WERI-Rb-1 (cell line): ENCODE results near the gene HSPA1B.
A peak's percentile ranks its signal among the peaks of the same experiment; 100 is the strongest.

Source experiments
- DNase-seq: peaks from one replicate; pipeline ENCODE4 v3.0.0-alpha.2; 2020
- H3K27ac ChIP-seq: fragments of 250-450 bp; sonication (Bioruptor Pico); 2 replicates; pipeline ENCODE4 v1.5.1; 2020; ENCODE audit warnings: mild to moderate bottlenecking, moderate library complexity
- H3K27me3 ChIP-seq: fragments of 250-450 bp; sonication (Bioruptor Pico); 2 replicates; pipeline ENCODE4 v1.5.1; 2021; ENCODE audit warnings: mild to moderate bottlenecking, low read depth, moderate library complexity; ENCODE audit not compliant: insufficient read depth, severe bottlenecking
- H3K36me3 ChIP-seq: fragments of 250-450 bp; sonication (Bioruptor Pico); 2 replicates; pipeline ENCODE4 v1.5.1; 2020; ENCODE audit warnings: mild to moderate bottlenecking, moderate library complexity
- H3K4me3 ChIP-seq: 2 replicates; pipeline ENCODE4 v1.5.1; 2011; ENCODE audit warnings: low read depth, mild to moderate bottlenecking, control low read depth, low read length
- H3K9me3 ChIP-seq: fragments of 250-450 bp; sonication (Bioruptor Pico); 2 replicates; pipeline ENCODE4 v1.5.1; 2021; ENCODE audit warnings: mild to moderate bottlenecking, moderate library complexity; ENCODE audit not compliant: severe bottlenecking
- TF ChIP-seq, protein P1 (sequence below): IDR thresholded peaks from 2 replicates; pipeline ENCODE4 v1.5.1; 2011; ENCODE audit warnings: low read depth, mild to moderate bottlenecking, control low read depth, inconsistent platforms, low read length

Gene HSPA1B

DNA sequence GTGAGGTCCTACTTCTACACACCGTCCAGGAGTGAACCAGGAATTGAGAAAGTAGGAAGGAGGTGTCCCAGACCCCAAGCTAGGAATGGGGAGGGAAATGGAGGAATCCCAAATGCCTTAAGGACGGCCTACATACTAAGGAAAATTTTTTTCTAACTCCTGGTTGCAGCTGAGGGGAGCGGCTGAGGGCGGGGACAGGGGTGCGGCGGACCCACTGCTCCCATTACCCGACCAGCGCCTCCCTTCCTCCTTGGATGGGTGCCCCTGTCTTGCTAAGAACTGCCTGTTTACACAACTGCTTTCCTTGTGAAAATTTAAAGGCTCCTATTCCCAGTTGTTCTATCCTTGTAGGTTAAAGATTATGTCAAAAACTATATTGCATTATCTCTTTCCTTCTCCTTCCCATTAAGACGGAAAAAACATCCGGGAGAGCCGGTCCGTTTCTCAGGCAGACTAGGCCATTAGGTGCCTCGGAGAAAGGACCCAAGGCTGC, 699 bp upstream of the HSPA1B start:
- H3K4me3 ChIP-seq: no peak overlapping the region
- no peaks in the 10 kb centered on the region for H3K27me3 ChIP-seq
- no peak overlapping the region for H3K27ac ChIP-seq
- TF ChIP-seq, protein P1, sequence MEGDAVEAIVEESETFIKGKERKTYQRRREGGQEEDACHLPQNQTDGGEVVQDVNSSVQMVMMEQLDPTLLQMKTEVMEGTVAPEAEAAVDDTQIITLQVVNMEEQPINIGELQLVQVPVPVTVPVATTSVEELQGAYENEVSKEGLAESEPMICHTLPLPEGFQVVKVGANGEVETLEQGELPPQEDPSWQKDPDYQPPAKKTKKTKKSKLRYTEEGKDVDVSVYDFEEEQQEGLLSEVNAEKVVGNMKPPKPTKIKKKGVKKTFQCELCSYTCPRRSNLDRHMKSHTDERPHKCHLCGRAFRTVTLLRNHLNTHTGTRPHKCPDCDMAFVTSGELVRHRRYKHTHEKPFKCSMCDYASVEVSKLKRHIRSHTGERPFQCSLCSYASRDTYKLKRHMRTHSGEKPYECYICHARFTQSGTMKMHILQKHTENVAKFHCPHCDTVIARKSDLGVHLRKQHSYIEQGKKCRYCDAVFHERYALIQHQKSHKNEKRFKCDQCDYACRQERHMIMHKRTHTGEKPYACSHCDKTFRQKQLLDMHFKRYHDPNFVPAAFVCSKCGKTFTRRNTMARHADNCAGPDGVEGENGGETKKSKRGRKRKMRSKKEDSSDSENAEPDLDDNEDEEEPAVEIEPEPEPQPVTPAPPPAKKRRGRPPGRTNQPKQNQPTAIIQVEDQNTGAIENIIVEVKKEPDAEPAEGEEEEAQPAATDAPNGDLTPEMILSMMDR: no peak
- H3K36me3 ChIP-seq: no peaks in the 10 kb centered on the region
- no peak for DNase-seq
- H3K9me3 ChIP-seq: peaks cover 13% of the 10 kb centered on the region

DNA sequence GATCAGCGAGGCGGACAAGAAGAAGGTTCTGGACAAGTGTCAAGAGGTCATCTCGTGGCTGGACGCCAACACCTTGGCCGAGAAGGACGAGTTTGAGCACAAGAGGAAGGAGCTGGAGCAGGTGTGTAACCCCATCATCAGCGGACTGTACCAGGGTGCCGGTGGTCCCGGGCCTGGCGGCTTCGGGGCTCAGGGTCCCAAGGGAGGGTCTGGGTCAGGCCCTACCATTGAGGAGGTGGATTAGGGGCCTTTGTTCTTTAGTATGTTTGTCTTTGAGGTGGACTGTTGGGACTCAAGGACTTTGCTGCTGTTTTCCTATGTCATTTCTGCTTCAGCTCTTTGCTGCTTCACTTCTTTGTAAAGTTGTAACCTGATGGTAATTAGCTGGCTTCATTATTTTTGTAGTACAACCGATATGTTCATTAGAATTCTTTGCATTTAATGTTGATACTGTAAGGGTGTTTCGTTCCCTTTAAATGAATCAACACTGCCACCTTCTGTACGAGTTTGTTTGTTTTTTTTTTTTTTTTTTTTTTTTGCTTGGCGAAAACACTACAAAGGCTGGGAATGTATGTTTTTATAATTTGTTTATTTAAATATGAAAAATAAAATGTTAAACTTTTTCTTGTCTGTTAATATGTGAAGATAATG, 2.2 kb downstream of the HSPA1B start:
- H3K9me3 ChIP-seq: peaks cover 15% of the 10 kb centered on the region
- no peak for DNase-seq
- H3K36me3 ChIP-seq: peaks cover under 1% of the 10 kb centered on the region
- peak overlapping the region; percentile 39 for H3K4me3 ChIP-seq
- TF ChIP-seq, protein P1: 0 out of 2 replicates have a peak, but pooled peaks have one; percentile 30
- H3K27me3 ChIP-seq: no peaks in the 10 kb centered on the region
- H3K27ac ChIP-seq: peak overlapping the region; percentile 64

DNA sequence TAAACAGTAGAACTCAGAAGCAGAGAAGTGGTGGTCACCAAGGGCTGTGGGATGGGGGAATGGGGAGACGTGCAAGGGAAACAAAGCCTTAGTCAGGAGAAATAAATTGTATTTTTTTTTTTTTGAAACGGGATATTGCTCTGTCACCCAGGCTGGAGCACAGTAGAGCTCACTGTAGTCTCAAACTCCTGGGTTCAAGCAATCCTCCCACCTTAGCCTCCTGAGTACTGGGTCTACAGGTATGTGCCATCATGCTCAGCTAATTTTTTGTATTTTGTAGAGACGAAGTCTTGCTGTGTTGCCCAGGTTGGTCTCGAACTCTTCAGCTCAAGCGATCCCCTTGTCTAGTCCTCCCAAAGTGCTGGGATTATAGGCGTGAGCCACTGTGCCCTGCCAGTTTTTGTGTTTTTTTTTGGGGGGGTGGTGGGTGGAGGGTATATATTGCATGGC, 3.4 kb downstream of the HSPA1B start:
- peaks cover 11% of the 10 kb centered on the region for H3K36me3 ChIP-seq
- H3K4me3 ChIP-seq: no peak overlapping the region
- TF ChIP-seq, protein P1: no peak
- H3K27ac ChIP-seq: peak overlapping the region; percentile 64
- DNase-seq: no peak
- no peaks in the 10 kb centered on the region for H3K27me3 ChIP-seq
- peaks cover 15% of the 10 kb centered on the region for H3K9me3 ChIP-seq

DNA sequence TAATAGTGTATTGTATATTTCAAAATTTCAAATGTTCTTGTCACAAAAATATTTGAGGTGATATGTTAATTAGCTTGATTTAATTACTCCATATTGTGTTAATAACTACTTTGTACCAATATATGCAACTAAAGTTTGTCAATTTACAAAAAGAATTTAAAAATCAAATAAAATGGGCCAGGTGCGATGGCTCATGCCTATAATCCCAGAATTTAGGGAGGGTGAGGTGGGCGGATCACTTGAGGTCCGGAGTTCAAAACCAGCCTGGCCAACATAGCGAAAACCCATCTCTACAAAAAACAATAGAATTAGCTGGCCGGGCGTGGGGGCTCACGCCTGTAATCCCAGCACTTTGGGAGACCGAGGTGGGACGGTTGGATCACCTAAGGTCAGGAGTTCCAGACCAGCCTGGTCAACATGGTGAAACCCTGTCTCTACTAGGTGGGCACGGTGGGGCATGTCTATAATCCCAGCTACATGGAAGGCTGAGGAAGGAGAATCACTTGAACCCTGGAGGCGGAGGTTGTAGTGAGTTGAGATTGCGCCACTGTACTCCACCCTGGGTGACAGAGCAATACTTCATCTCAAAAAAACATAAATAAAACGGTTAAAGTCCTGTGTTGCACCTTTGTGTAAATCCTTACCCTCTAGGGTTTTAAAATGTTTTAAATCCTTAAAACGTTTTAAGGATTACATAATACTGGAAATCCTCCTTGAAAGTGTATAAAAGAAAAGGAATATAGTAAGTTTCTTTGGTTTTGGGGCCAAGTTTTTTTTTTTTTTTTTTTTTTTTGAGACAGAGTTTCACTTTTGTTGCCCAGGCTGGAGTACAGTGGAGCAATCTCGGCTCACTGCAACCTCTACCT, 4.0 kb downstream of the HSPA1B start:
- peaks cover 11% of the 10 kb centered on the region for H3K9me3 ChIP-seq
- no peak for DNase-seq
- H3K27ac ChIP-seq: no peak overlapping the region
- no peak overlapping the region for H3K4me3 ChIP-seq
- TF ChIP-seq, protein P1: no peak
- H3K36me3 ChIP-seq: peaks cover 18% of the 10 kb centered on the region
- no peaks in the 10 kb centered on the region for H3K27me3 ChIP-seq

DNA sequence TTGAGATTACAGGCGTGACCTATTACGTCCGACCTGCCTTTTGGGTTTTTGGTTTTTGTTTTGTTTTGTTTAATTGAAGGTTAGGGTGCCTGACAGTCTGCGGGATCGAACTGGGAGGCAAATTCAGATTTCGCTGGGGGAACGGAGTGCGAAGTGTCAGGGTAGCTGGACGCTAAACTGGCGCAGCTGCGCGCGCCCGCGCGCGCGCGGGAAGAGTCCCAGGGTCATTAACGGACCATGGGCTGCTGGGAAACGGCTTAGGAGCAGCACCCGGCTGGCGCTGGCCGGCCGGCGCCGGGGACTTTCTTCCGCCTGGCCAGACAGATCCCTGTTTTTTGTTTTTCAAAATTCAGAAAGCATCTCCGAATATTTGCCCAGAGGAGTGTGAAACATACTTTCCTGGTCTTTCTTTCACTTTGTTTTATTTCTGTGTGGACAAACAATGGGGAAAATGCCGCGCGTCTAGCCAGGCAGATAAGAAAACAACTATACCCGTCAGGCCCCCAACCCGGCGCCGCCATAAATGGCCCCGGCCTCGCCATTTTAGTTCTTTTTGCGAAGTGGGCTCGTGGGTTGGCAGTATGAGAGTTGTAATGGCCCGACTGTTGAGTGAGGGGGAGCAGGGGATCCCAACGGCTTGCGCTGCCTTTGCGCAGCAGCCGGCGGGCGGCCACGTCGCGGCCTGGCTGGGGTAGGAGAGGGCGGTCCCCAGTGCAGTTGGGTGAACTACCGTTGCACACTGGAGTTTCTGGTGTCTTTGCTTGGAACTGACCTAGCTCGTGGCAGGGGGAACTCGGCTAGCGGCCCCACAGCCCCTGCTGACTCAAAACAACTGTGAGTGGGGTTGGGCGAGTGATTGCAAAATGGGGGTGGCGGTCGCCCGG, 7.1 kb downstream of the HSPA1B start:
- Histone ChIP-seq H3K36me3 (peaks cover 48% of the 10 kb centered on the region), H3K27ac (peak overlapping the region; percentile 98), H3K27me3 (no peaks in the 10 kb centered on the region), H3K4me3 (peak overlapping the region; percentile 93), H3K9me3 (peaks cover 2% of the 10 kb centered on the region)
- DNase-seq: peak; percentile 98
- TF ChIP-seq, protein P1: no peak
